ENCODE results near the gene LDLRAD1. TPM values are rescaled to one million over a fixed set of nuclear protein-coding genes. Genes with fewer than 3 reads are reported as not detected.
"Not testable (repeated sequence)": the region's sequence is repeated elsewhere in the genome, so short reads cannot be mapped to it uniquely, and the experiment has no call there.

Gene LDLRAD1
- total RNA-seq, 1 experiment from 2014 or later, result not detected

DNA sequence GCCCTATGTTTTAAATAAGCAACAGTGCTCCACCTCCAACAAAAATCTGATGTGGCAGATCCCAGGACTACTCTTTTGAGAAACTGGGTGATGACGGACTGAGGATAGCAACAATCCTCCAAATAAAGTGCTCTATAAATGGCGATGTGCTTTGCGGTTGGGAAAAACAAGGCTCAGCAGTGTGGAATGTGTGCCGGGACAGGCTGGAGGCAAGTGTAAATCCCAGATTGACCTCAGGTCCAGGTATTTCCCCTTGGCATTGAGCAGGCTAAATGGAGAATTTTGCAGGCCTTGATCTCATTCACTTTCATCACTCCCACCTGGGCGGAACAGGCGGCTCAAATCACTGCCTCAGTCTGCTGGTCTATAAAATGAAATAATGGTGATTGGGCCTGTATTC, 36.8 kb downstream of the LDLRAD1 start:
- H3K27me3 ChIP-seq (replicated peaks; ENCODE audit: insufficient read depth, low read depth, low read length, poor library complexity), result no peaks in the 10 kb centered on the region
- CTCF ChIA-PET, result no interaction called here
- no peak overlapping the region for H3K27ac ChIP-seq (ENCODE audit: low read depth, low read length, poor library complexity, severe bottlenecking)
- TF ChIP-seq CTCF (conservative IDR thresholded peaks at IDR 0.05; ENCODE audit: low read depth, low read length) (no peak), EZH2 (IDR thresholded peaks at IDR 0.05; ENCODE audit: borderline replicate concordance, low read depth, low read length, poor library complexity, severe bottlenecking) (no peak)
- H3K9me3 ChIP-seq (ENCODE audit: low read depth, low read length, poor library complexity, severe bottlenecking), result no peaks in the 10 kb centered on the region
- H3K36me3 ChIP-seq (ENCODE audit: insufficient read depth, low read length, poor library complexity, severe bottlenecking), result no peaks in the 10 kb centered on the region
- no peak overlapping the region for H3K4me3 ChIP-seq (ENCODE audit: low read depth, low read length, poor library complexity, severe bottlenecking)
- BruUV-seq (replicated peaks), result no TSS peak
- intact Hi-C loops (cut with micrococcal nuclease; ENCODE audit: unreplicated experiment), result no loop called here
- H3K4me1 ChIP-seq (ENCODE audit: insufficient read depth, low read length, poor library complexity, severe bottlenecking), result no peaks in the 10 kb centered on the region
- POLR2A ChIA-PET (ENCODE audit: low non-redundant PET), result no interaction called here
- DNase-seq (ENCODE audit: low spot score), result no peak

DNA sequence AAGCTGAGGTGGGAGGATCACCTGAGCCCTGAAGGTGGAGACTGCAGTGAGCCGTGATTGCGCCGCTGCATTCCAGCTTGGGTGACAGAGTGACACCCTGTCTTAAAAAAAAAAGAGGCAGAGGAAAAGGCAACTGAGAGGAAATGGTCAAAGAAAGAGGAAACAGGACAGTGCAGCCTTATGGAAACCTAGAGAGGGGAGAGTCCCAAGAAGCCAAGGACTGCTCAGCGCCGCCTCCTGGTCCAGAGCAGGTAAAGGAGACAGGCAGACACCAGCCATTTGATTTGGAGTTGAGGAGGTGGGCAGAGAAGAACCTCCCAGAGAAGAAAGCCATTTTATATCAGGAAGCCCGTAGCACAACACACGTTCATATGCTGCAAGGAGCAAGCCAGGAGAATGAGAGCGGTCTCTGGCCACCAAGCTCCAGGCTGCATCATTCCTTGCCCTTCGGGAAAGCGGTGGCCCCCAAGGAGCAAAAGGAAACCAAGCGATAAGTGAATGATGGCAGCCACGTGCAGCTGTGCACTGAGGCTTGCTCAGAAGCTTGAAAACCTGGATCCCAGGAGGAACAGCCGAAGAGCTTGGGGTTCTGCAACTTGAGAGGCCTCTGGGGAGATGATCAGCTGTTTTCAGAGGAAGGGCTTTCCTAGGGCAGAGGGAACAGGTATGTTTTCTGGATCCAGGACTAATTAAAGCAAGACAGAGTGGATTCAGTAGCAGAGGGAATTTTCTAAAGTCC, 38.1 kb downstream of the LDLRAD1 start:
- no TSS peak for BruUV-seq (replicated peaks)
- H3K36me3 ChIP-seq (ENCODE audit: insufficient read depth, low read length, poor library complexity, severe bottlenecking), result no peaks in the 10 kb centered on the region
- no peaks in the 10 kb centered on the region for H3K27me3 ChIP-seq (replicated peaks; ENCODE audit: insufficient read depth, low read depth, low read length, poor library complexity)
- H3K27ac ChIP-seq (ENCODE audit: low read depth, low read length, poor library complexity, severe bottlenecking), result no peak overlapping the region
- H3K4me3 ChIP-seq (ENCODE audit: low read depth, low read length, poor library complexity, severe bottlenecking), result no peak overlapping the region
- DNase-seq (ENCODE audit: low spot score), result no peak
- CTCF ChIA-PET, result interaction anchor here (0.6 kb wide), 1 partner anchor 32 kb away, joined by 3 read pairs; no protein-coding TSS in a partner anchor
- POLR2A ChIA-PET (ENCODE audit: low non-redundant PET), result no interaction called here
- TF ChIP-seq EZH2 (IDR thresholded peaks at IDR 0.05; ENCODE audit: borderline replicate concordance, low read depth, low read length, poor library complexity, severe bottlenecking), result no peak
- intact Hi-C loops (cut with micrococcal nuclease; ENCODE audit: unreplicated experiment), result no loop called here
- H3K9me3 ChIP-seq (ENCODE audit: low read depth, low read length, poor library complexity, severe bottlenecking), result no peaks in the 10 kb centered on the region
- no peaks in the 10 kb centered on the region for H3K4me1 ChIP-seq (ENCODE audit: insufficient read depth, low read length, poor library complexity, severe bottlenecking)

- H3K27me3 ChIP-seq (replicated peaks; ENCODE audit: insufficient read depth, low read depth, low read length, poor library complexity), result no peaks in the 10 kb centered on the region
- intact Hi-C loops (cut with micrococcal nuclease; ENCODE audit: unreplicated experiment), result no loop called here
- no peak overlapping the region for H3K4me3 ChIP-seq (ENCODE audit: low read depth, low read length, poor library complexity, severe bottlenecking)
- ChIA-PET POLR2A (ENCODE audit: low non-redundant PET) (no interaction called here), CTCF (no interaction called here)
- TF ChIP-seq EZH2 (IDR thresholded peaks at IDR 0.05; ENCODE audit: borderline replicate concordance, low read depth, low read length, poor library complexity, severe bottlenecking) (no peak), CTCF (conservative IDR thresholded peaks at IDR 0.05; ENCODE audit: low read depth, low read length) (no peak)
- no peak for DNase-seq (ENCODE audit: low spot score)
- H3K4me1 ChIP-seq (ENCODE audit: insufficient read depth, low read length, poor library complexity, severe bottlenecking), result no peaks in the 10 kb centered on the region
- BruUV-seq (replicated peaks), result no TSS peak
- H3K36me3 ChIP-seq (ENCODE audit: insufficient read depth, low read length, poor library complexity, severe bottlenecking), result no peaks in the 10 kb centered on the region
- H3K9me3 ChIP-seq (ENCODE audit: low read depth, low read length, poor library complexity, severe bottlenecking), result no peaks in the 10 kb centered on the region
- H3K27ac ChIP-seq (ENCODE audit: low read depth, low read length, poor library complexity, severe bottlenecking), result no peak overlapping the region
These were observed 42.1 kb downstream of the LDLRAD1 start for GRCh38 chr1:53975861-53976260.

GRCh38 chr1:53971718-53972117, 46.3 kb downstream of the LDLRAD1 start:
- Histone ChIP-seq H3K4me1 (ENCODE audit: insufficient read depth, low read length, poor library complexity, severe bottlenecking) (no peaks in the 10 kb centered on the region), H3K36me3 (ENCODE audit: insufficient read depth, low read length, poor library complexity, severe bottlenecking) (peaks cover 9% of the 10 kb centered on the region), H3K27me3 (replicated peaks; ENCODE audit: insufficient read depth, low read depth, low read length, poor library complexity) (no peaks in the 10 kb centered on the region), H3K4me3 (ENCODE audit: low read depth, low read length, poor library complexity, severe bottlenecking) (no peak overlapping the region), H3K27ac (ENCODE audit: low read depth, low read length, poor library complexity, severe bottlenecking) (no peak overlapping the region), H3K9me3 (ENCODE audit: low read depth, low read length, poor library complexity, severe bottlenecking) (no peaks in the 10 kb centered on the region)
- POLR2A ChIA-PET (ENCODE audit: low non-redundant PET), result no interaction called here
- TF ChIP-seq CTCF (conservative IDR thresholded peaks at IDR 0.05; ENCODE audit: low read depth, low read length) (no peak), EZH2 (IDR thresholded peaks at IDR 0.05; ENCODE audit: borderline replicate concordance, low read depth, low read length, poor library complexity, severe bottlenecking) (no peak)
- intact Hi-C loops (cut with micrococcal nuclease; ENCODE audit: unreplicated experiment), result no loop called here
- CTCF ChIA-PET, result no interaction called here
- BruUV-seq (replicated peaks), result no TSS peak
- DNase-seq (ENCODE audit: low spot score), result no peak

DNA sequence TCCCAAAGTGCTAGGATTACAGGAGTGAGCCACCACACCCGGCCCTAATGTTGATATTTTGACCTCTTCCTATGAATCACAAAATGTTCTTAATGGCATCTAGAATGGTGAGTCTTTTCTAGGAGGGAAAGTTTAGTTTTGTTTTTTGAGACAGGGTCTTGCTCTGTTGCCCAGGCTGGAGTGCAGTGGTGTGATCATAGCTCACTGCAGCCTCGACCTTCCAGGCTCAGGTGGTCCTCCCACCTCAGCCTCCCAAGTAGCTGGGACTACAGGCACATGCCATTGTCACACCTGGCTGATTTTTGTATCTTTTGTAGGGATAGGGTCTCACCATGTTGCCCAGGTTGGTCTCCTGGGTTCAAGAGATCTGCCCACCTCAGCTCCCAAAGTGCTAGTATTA, 48.7 kb downstream of the LDLRAD1 start:
- DNase-seq (ENCODE audit: low spot score); H3K9me3 ChIP-seq (ENCODE audit: low read depth, low read length, poor library complexity, severe bottlenecking); BruUV-seq (replicated peaks); CTCF ChIA-PET; H3K27ac ChIP-seq (ENCODE audit: low read depth, low read length, poor library complexity, severe bottlenecking); H3K27me3 ChIP-seq (replicated peaks; ENCODE audit: insufficient read depth, low read depth, low read length, poor library complexity); intact Hi-C loops (cut with micrococcal nuclease; ENCODE audit: unreplicated experiment); POLR2A ChIA-PET (ENCODE audit: low non-redundant PET); H3K4me1 ChIP-seq (ENCODE audit: insufficient read depth, low read length, poor library complexity, severe bottlenecking); H3K4me3 ChIP-seq (ENCODE audit: low read depth, low read length, poor library complexity, severe bottlenecking): not testable (repeated sequence)
- peaks cover 15% of the 10 kb centered on the region for H3K36me3 ChIP-seq (ENCODE audit: insufficient read depth, low read length, poor library complexity, severe bottlenecking)

All from A673 (cell line).